Measurements from ENCODE around the gene MAPK8IP3. TPM values are rescaled to one million over a fixed set of nuclear protein-coding genes. Genes with fewer than 3 reads are reported as not detected.

Gene MAPK8IP3
- total RNA-seq, 3 donors from 2014 or later: 41.1 to 82.6 (median 71.6) TPM

- H3K36me3 ChIP-seq: no peaks in the 10 kb centered on the region
- H3K27ac ChIP-seq: no peak overlapping the region
- no peak for TF ChIP-seq CTCF (IDR thresholded peaks at IDR 0.05)
- no peak for TF ChIP-seq POLR2A (IDR thresholded peaks at IDR 0.05)
- TF ChIP-seq POLR2AphosphoS5 (IDR thresholded peaks at IDR 0.05): no peak
- intact Hi-C loops (cut with DNase I; ENCODE audit: low total_unique reads): no loop called here
- no peaks in the 10 kb centered on the region for H3K27me3 ChIP-seq
- H3K9me3 ChIP-seq: no peaks in the 10 kb centered on the region
- H3K4me3 ChIP-seq: no peak overlapping the region
- peaks cover 0 to 6% of the 10 kb centered on the region in 2 donors for H3K4me1 ChIP-seq
- no peak for DNase-seq (ENCODE audit: low spot score in 2 of 2)
Measured at GRCh38 chr16:1787322-1788094, 81.5 kb downstream of the MAPK8IP3 start.

GRCh38 chr16:1788095-1788707, 82.2 kb downstream of the MAPK8IP3 start:
- Histone ChIP-seq H3K4me1 (peaks cover 0 to 6% of the 10 kb centered on the region in 2 donors), H3K4me3 (no peak overlapping the region), H3K27me3 (no peaks in the 10 kb centered on the region), H3K36me3 (no peaks in the 10 kb centered on the region), H3K27ac (peak overlapping the region; percentile 22 to 63), H3K9me3 (no peaks in the 10 kb centered on the region)
- DNase-seq (ENCODE audit: low spot score in 2 of 2): no peak
- TF ChIP-seq POLR2A (IDR thresholded peaks at IDR 0.05) (no peak), CTCF (IDR thresholded peaks at IDR 0.05) (no peak), POLR2AphosphoS5 (IDR thresholded peaks at IDR 0.05) (no peak)
- intact Hi-C loops (cut with DNase I; ENCODE audit: low total_unique reads): no loop called here

- intact Hi-C loops (cut with DNase I; ENCODE audit: low total_unique reads): no loop called here
- Histone ChIP-seq H3K4me3 (no peak overlapping the region), H3K9me3 (no peaks in the 10 kb centered on the region), H3K36me3 (no peaks in the 10 kb centered on the region), H3K27ac (peak overlapping the region; percentile 22 to 63), H3K4me1 (peaks cover 0 to 6% of the 10 kb centered on the region in 2 donors), H3K27me3 (no peaks in the 10 kb centered on the region)
- TF ChIP-seq POLR2A (IDR thresholded peaks at IDR 0.05) (no peak), POLR2AphosphoS5 (IDR thresholded peaks at IDR 0.05) (no peak), CTCF (IDR thresholded peaks at IDR 0.05) (no peak)
- peak in 1 of 2 donors; percentile 83 for DNase-seq (ENCODE audit: low spot score in 2 of 2)
Measured at GRCh38 chr16:1788708-1789100, 82.7 kb downstream of the MAPK8IP3 start.

GRCh38 chr16:1789643-1790045, 83.6 kb downstream of the MAPK8IP3 start:
- DNase-seq (ENCODE audit: low spot score in 2 of 2): no peak
- TF ChIP-seq CTCF (IDR thresholded peaks at IDR 0.05): no peak
- no peak for TF ChIP-seq POLR2AphosphoS5 (IDR thresholded peaks at IDR 0.05)
- TF ChIP-seq POLR2A (IDR thresholded peaks at IDR 0.05): no peak
- Histone ChIP-seq H3K27me3 (no peaks in the 10 kb centered on the region), H3K36me3 (no peaks in the 10 kb centered on the region), H3K4me3 (no peak overlapping the region), H3K9me3 (no peaks in the 10 kb centered on the region), H3K4me1 (peaks cover 0 to 10% of the 10 kb centered on the region in 2 donors), H3K27ac (peak overlapping the region in 1 of 2 donors; percentile 22)
- intact Hi-C loops (cut with DNase I; ENCODE audit: low total_unique reads): no loop called here

GRCh38 chr16:1790261-1790610, 84.2 kb downstream of the MAPK8IP3 start:
- no peak for DNase-seq (ENCODE audit: low spot score in 2 of 2)
- Histone ChIP-seq H3K36me3 (no peaks in the 10 kb centered on the region), H3K27me3 (no peaks in the 10 kb centered on the region), H3K9me3 (no peaks in the 10 kb centered on the region), H3K4me3 (no peak overlapping the region), H3K27ac (no peak overlapping the region), H3K4me1 (peaks cover 0 to 13% of the 10 kb centered on the region in 2 donors)
- intact Hi-C loops (cut with DNase I; ENCODE audit: low total_unique reads): no loop called here
- TF ChIP-seq POLR2A (IDR thresholded peaks at IDR 0.05): no peak
